HepG2 (cell line): ENCODE measurements around the gene PVR. TPM values are rescaled to one million over a fixed set of nuclear protein-coding genes. Genes with fewer than 3 reads are reported as not detected.
"Not testable (repeated sequence)": the region's sequence is repeated elsewhere in the genome, so short reads cannot be mapped to it uniquely, and the experiment has no call there.

ENCODE experiments used
- ATAC-seq: fragments of 200-7000 bp; cut with Tn5 transposase; 3 replicates; pipeline ENCODE4 v1.9.1; 2020; ENCODE audit warnings: mild to moderate bottlenecking, moderate library complexity
- BruUV-seq: library from RNA; stranded (reverse); fragments of 400-500 nt; replicated peaks from 2 replicates; lab custom pipeline; 2021; lab: Mats Ljungman, UMichigan
- CTCF ChIA-PET: fragments of 300-600 bp; formaldehyde crosslinking; extraction: SDS; loops from one replicate; lab custom pipeline; 2021; ENCODE audit warnings: low total read pairs, inconsistent platforms, low intra/inter-chr PET ratio; lab: Yijun Ruan, JAX
- POLR2A ChIA-PET: fragments of 350-600 bp; sonication (Branson Sonifier 250); formaldehyde crosslinking; loops from one replicate; lab custom pipeline; 2020; ENCODE audit warnings: antibody characterized with exemption, inconsistent platforms; lab: Yijun Ruan, JAX
- DNase-seq: peaks from one replicate; pipeline ENCODE4 v3.0.0-alpha.2; 2015; ENCODE audit warnings: low spot score
- FAIRE-seq: peaks from 3 replicates; lab custom pipeline; 2011; peaks lifted over from hg19 to GRCh38; lab: Jason Lieb, UNC
- H2AFZ ChIP-seq: one replicate; pipeline ENCODE4 v1.6.1; 2011; ENCODE audit warnings: low read length, inconsistent platforms
- H3K27ac ChIP-seq: fragments of 300-600 bp; 3 replicates; pipeline ENCODE4 v1.8.0; 2011; ENCODE audit warnings: mixed run types, mild to moderate bottlenecking, mixed read lengths, low read length, inconsistent platforms; ENCODE audit not compliant: insufficient read depth; ENCODE audit errors: extremely low read length
- H3K27me3 ChIP-seq, 2 experiments: fragments of 200-600 bp in 1 of 2; 2 replicates in 1 of 2; 3 replicates in 1 of 2; pipeline versions ENCODE4 v1.6.0 to v1.8.0; 2011; ENCODE audit warnings: low read length in 2 of 2, mild to moderate bottlenecking in 2 of 2, moderate library complexity in 2 of 2, inconsistent platforms in 1 of 2; ENCODE audit not compliant: insufficient read depth in 2 of 2, control insufficient read depth in 1 of 2
- H3K36me3 ChIP-seq, 2 experiments: fragments of 200-600 bp in 1 of 2; replicated peaks in 1 of 2; 2 replicates in 1 of 2; 3 replicates in 1 of 2; pipeline versions ENCODE4 v1.5.1 to v1.8.0; 2011; ENCODE audit warnings: low read length in 2 of 2, inconsistent platforms in 1 of 2; ENCODE audit not compliant: insufficient read depth in 2 of 2, control insufficient read depth in 1 of 2
- H3K4me1 ChIP-seq: 2 replicates; pipeline ENCODE4 v1.5.1; 2012; ENCODE audit warnings: low read length, inconsistent platforms; ENCODE audit not compliant: insufficient read depth
- H3K4me2 ChIP-seq: 2 replicates; pipeline ENCODE4 v1.6.0; 2011; ENCODE audit warnings: low read depth, low read length, inconsistent platforms
- H3K4me3 ChIP-seq, 3 experiments: fragments of 200-600 bp in 1 of 3; sonication (generic), shearing (Covaris generic) in 1 of 3; replicated peaks in 1 of 3; 2 replicates each; pipeline ENCODE4 v1.5.1; 2011 to 2016; ENCODE audit warnings: low read length in 3 of 3, inconsistent platforms in 2 of 3, low read depth in 2 of 3, mild to moderate bottlenecking in 2 of 3, control low read depth in 1 of 3, mixed read lengths in 1 of 3; ENCODE audit not compliant: insufficient read depth in 1 of 3
- H3K79me2 ChIP-seq: one replicate; pipeline ENCODE4 v1.6.1; 2011; ENCODE audit warnings: low read length, inconsistent platforms; ENCODE audit not compliant: insufficient read depth
- H3K9ac ChIP-seq: 2 replicates; pipeline ENCODE4 v1.6.0; 2011; ENCODE audit warnings: mild to moderate bottlenecking, low read depth, low read length, inconsistent platforms; ENCODE audit not compliant: insufficient read depth
- H3K9me3 ChIP-seq: 2 replicates; pipeline ENCODE4 v1.5.1; 2012; ENCODE audit warnings: mild to moderate bottlenecking, low read length
- H4K20me1 ChIP-seq: 2 replicates; pipeline ENCODE4 v1.6.0; 2011; ENCODE audit warnings: inconsistent platforms, mild to moderate bottlenecking, low read length, moderate library complexity; ENCODE audit not compliant: insufficient read depth
- AGO2 ChIP-seq: fragments of 200-400 bp; formaldehyde crosslinking; optimal IDR thresholded peaks from 2 replicates; pipeline ENCODE3; 2017; ENCODE audit warnings: mild to moderate bottlenecking, low read depth, low read length, moderate library complexity
- FOXC1 ChIP-seq: sonication (generic); formaldehyde crosslinking; IDR thresholded peaks from 2 replicates; pipeline ENCODE4 v1.8.0; 2022; ENCODE audit warnings: mild to moderate bottlenecking, missing genetic modification reagents, borderline replicate concordance
- HNRNPL ChIP-seq: fragments of 200-400 bp; formaldehyde crosslinking; IDR thresholded peaks from 2 replicates; pipeline ENCODE4 v1.6.1; 2017; ENCODE audit warnings: mild to moderate bottlenecking, low read depth, low read length
- RBFOX2 ChIP-seq: fragments of 200-400 bp; formaldehyde crosslinking; IDR thresholded peaks from 2 replicates; pipeline ENCODE4 v1.6.1; 2017; ENCODE audit warnings: low read depth, mild to moderate bottlenecking, low read length
- ZNF263 ChIP-seq: sonication (generic); formaldehyde crosslinking; IDR thresholded peaks from 2 replicates; pipeline ENCODE4 v1.4.0; 2020; ENCODE audit warnings: missing genetic modification reagents
- ZNF546 ChIP-seq: sonication (generic); formaldehyde crosslinking; conservative IDR thresholded peaks from 2 replicates; pipeline ENCODE4 v1.8.1; 2023; ENCODE audit warnings: mild to moderate bottlenecking, missing genetic modification reagents
- ZSCAN22 ChIP-seq: sonication (generic); formaldehyde crosslinking; IDR thresholded peaks from 2 replicates; pipeline ENCODE4 v1.4.0; 2020; ENCODE audit warnings: mild to moderate bottlenecking, missing genetic modification reagents
- WGBS: methylation state at CpG from one replicate; pipeline ENCODE4 v1.1.6; 2017; ENCODE audit warnings: low lambda C conversion rate; 5-methylcytosine and 5-hydroxymethylcytosine counted together
- in situ Hi-C: cut with HindIII; loops from 2 replicates; pipeline ENCODE4 v1.10.0; 2017; ENCODE audit warnings: low pct_unique_long_range_greater_than_20kb; ENCODE audit not compliant: extremely low pct_ligation_motif_present
- intact Hi-C: fragments of 100-400 bp; cut with micrococcal nuclease; formaldehyde crosslinking; loops from one replicate; pipeline ENCODE4 v1.10.0; 2022; ENCODE audit not compliant: unreplicated experiment
- polyA plus RNA-seq, 8 experiments: library from polyadenylated mRNA; depleted of rRNA in 3 of 8; stranded (reverse) in 7 of 8; unstranded in 1 of 8; fragments of >200 nt; fragmentation: Illumina TruSeq in 4 of 8; extraction: Trizol in 4 of 8; gene quantifications; 2 replicates each; pipeline versions ENCODE4 v1.2.1 to v1.2.3, GENCODE V29; 2011 to 2016; ENCODE audit warnings: low read depth in 4 of 8, missing spikeins in 1 of 8, mixed read lengths in 1 of 8; ENCODE audit not compliant: insufficient read depth in 1 of 8
- total RNA-seq, 5 experiments: library from RNA; depleted of rRNA; stranded (reverse); fragments of >200 nt; fragmentation: Illumina TruSeq; extraction: Trizol; gene quantifications; 2 replicates each; pipeline ENCODE4 v1.2.3, GENCODE V29; 2016; ENCODE audit warnings: low read depth in 1 of 5
- TF ChIP-seq, protein P1 (sequence below): sonication (generic); formaldehyde crosslinking; IDR thresholded peaks from 2 replicates; pipeline ENCODE4 v1.5.1; 2020; ENCODE audit warnings: mild to moderate bottlenecking, missing genetic modification reagents, moderate library complexity

Gene PVR
- total and polyA plus RNA-seq, 2 of the 13 experiments (the other 11 are each of a cell fraction or from before 2014, with no cell fraction given) = 43.4 to 46.6 TPM

- intact Hi-C loops, H3K9ac ChIP-seq, ATAC-seq, H3K36me3 ChIP-seq, FAIRE-seq, H3K9me3 ChIP-seq, CTCF ChIA-PET, DNase-seq, H3K27ac ChIP-seq, H3K4me3 ChIP-seq, H2AFZ ChIP-seq, H4K20me1 ChIP-seq, H3K27me3 ChIP-seq, BruUV-seq, H3K79me2 ChIP-seq, H3K4me2 ChIP-seq, in situ Hi-C loops: not testable (repeated sequence)
- TF ChIP-seq ZSCAN22 (CRISPR knock-in tag) = peak; percentile 97
- WGBS = 58% methylated on average over 2 of the region's 4 CpGs
- peaks cover 21% of the 10 kb centered on the region for H3K4me1 ChIP-seq
- POLR2A ChIA-PET = interaction anchor here (2.1 to 2.7 kb wide), 2 partner anchors 9 to 15 kb away, joined by 7 to 11 read pairs; no protein-coding TSS in a partner anchor
Measured at GRCh38 chr19:44709434-44710266, 65.9 kb downstream of the PVR start.

- no peak for DNase-seq
- Histone ChIP-seq H3K36me3 (peaks cover 5 to 8% of the 10 kb centered on the region in 2 experiments; a peak in 4 of 5 replicates), H3K4me1 (peaks cover 22% of the 10 kb centered on the region), H3K79me2 (no peaks in the 10 kb centered on the region), H3K4me2 (no peak overlapping the region), H3K27ac (no peak overlapping the region), H3K9me3 (peaks cover 8% of the 10 kb centered on the region; the same call in 1 of the 2 replicates), H2AFZ (no peak overlapping the region), H3K9ac (no peak overlapping the region), H4K20me1 (no peaks in the 10 kb centered on the region; the same call in 1 of the 2 replicates), H3K27me3 (no peaks in the 10 kb centered on the region), H3K4me3 (no peak overlapping the region)
- TF ChIP-seq ZNF546 (CRISPR knock-in tag) = no peak
- TF ChIP-seq, protein P1, sequence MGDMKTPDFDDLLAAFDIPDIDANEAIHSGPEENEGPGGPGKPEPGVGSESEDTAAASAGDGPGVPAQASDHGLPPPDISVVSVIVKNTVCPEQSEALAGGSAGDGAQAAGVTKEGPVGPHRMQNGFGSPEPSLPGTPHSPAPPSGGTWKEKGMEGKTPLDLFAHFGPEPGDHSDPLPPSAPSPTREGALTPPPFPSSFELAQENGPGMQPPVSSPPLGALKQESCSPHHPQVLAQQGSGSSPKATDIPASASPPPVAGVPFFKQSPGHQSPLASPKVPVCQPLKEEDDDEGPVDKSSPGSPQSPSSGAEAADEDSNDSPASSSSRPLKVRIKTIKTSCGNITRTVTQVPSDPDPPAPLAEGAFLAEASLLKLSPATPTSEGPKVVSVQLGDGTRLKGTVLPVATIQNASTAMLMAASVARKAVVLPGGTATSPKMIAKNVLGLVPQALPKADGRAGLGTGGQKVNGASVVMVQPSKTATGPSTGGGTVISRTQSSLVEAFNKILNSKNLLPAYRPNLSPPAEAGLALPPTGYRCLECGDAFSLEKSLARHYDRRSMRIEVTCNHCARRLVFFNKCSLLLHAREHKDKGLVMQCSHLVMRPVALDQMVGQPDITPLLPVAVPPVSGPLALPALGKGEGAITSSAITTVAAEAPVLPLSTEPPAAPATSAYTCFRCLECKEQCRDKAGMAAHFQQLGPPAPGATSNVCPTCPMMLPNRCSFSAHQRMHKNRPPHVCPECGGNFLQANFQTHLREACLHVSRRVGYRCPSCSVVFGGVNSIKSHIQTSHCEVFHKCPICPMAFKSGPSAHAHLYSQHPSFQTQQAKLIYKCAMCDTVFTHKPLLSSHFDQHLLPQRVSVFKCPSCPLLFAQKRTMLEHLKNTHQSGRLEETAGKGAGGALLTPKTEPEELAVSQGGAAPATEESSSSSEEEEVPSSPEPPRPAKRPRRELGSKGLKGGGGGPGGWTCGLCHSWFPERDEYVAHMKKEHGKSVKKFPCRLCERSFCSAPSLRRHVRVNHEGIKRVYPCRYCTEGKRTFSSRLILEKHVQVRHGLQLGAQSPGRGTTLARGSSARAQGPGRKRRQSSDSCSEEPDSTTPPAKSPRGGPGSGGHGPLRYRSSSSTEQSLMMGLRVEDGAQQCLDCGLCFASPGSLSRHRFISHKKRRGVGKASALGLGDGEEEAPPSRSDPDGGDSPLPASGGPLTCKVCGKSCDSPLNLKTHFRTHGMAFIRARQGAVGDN (CRISPR knock-in tag) = peak; percentile 21; the same call in 1 of the 2 replicates
- TF ChIP-seq RBFOX2 = peak; percentile 31
- no peak for TF ChIP-seq FOXC1 (CRISPR knock-in tag)
- TF ChIP-seq AGO2 = peak; percentile 91
- peak; percentile 35; the same call in 1 of the 2 replicates for TF ChIP-seq HNRNPL
- 0 out of 2 replicates have a peak, but pooled peaks have one; percentile 49 for TF ChIP-seq ZNF263
- in situ Hi-C loops = no loop called here
- WGBS = 94% methylated on average over 11 of the region's 14 CpGs
- intact Hi-C loops = no loop called here
- POLR2A ChIA-PET = interaction anchor here (2.1 to 2.7 kb wide), 2 partner anchors 8 to 15 kb away, joined by 7 to 11 read pairs; no protein-coding TSS in a partner anchor
- BruUV-seq = no TSS peak
- CTCF ChIA-PET = no interaction called here
- ATAC-seq = no peak
- FAIRE-seq = no peak
Measured at GRCh38 chr19:44710483-44710882, 66.8 kb downstream of the PVR start.
